ENCODE measurements around the gene ZCCHC7.

ZCCHC7 gene

GRCh38 chr9:37239224-37239859 is 119.0 kb downstream of the ZCCHC7 start:
- TF ChIP-seq CTCF (IDR thresholded peaks at IDR 0.05; ENCODE audit: low read depth, low read length): no peak
- Histone ChIP-seq H3K4me3 (ENCODE audit: low read depth, low read length) (no peak overlapping the region), H3K36me3 (no peaks in the 10 kb centered on the region), H3K9me3 (ENCODE audit: severe bottlenecking) (no peaks in the 10 kb centered on the region), H3K27ac (no peak overlapping the region), H3K27me3 (ENCODE audit: insufficient read depth, low read depth, severe bottlenecking) (no peaks in the 10 kb centered on the region)
- DNase-seq: no peak

- Histone ChIP-seq H3K9me3 (ENCODE audit: severe bottlenecking) (no peaks in the 10 kb centered on the region), H3K4me3 (ENCODE audit: low read depth, low read length) (no peak overlapping the region), H3K27ac (no peak overlapping the region), H3K36me3 (no peaks in the 10 kb centered on the region), H3K27me3 (ENCODE audit: insufficient read depth, low read depth, severe bottlenecking) (no peaks in the 10 kb centered on the region)
- no peak for DNase-seq
- no peak for TF ChIP-seq CTCF (IDR thresholded peaks at IDR 0.05; ENCODE audit: low read depth, low read length)
These were observed 119.5 kb downstream of the ZCCHC7 start for GRCh38 chr9:37239921-37240320.

GRCh38 chr9:37241340-37241739 is 121.0 kb downstream of the ZCCHC7 start:
- Histone ChIP-seq H3K4me3 (ENCODE audit: low read depth, low read length) (no peak overlapping the region), H3K27ac (no peak overlapping the region), H3K9me3 (ENCODE audit: severe bottlenecking) (no peaks in the 10 kb centered on the region), H3K36me3 (no peaks in the 10 kb centered on the region), H3K27me3 (ENCODE audit: insufficient read depth, low read depth, severe bottlenecking) (no peaks in the 10 kb centered on the region)
- TF ChIP-seq CTCF (IDR thresholded peaks at IDR 0.05; ENCODE audit: low read depth, low read length): no peak
- no peak for DNase-seq

- H3K27ac ChIP-seq: no peak overlapping the region
- H3K4me3 ChIP-seq (ENCODE audit: low read depth, low read length): no peak overlapping the region
- H3K9me3 ChIP-seq (ENCODE audit: severe bottlenecking): no peaks in the 10 kb centered on the region
- H3K36me3 ChIP-seq: no peaks in the 10 kb centered on the region
- no peak for DNase-seq
- no peaks in the 10 kb centered on the region for H3K27me3 ChIP-seq (ENCODE audit: insufficient read depth, low read depth, severe bottlenecking)
- TF ChIP-seq CTCF (IDR thresholded peaks at IDR 0.05; ENCODE audit: low read depth, low read length): no peak
These were observed 121.7 kb downstream of the ZCCHC7 start for GRCh38 chr9:37242089-37242488.

GRCh38 chr9:37243588-37244345 is 123.4 kb downstream of the ZCCHC7 start:
- Histone ChIP-seq H3K9me3 (ENCODE audit: severe bottlenecking) (no peaks in the 10 kb centered on the region), H3K27me3 (ENCODE audit: insufficient read depth, low read depth, severe bottlenecking) (no peaks in the 10 kb centered on the region), H3K27ac (no peak overlapping the region), H3K4me3 (ENCODE audit: low read depth, low read length) (no peak overlapping the region), H3K36me3 (no peaks in the 10 kb centered on the region)
- TF ChIP-seq CTCF (IDR thresholded peaks at IDR 0.05; ENCODE audit: low read depth, low read length): no peak
- DNase-seq: no peak
